Left lobe of liver (tissue), 2 donors: Measurements from ENCODE around the gene CYP4V2. TPM values are rescaled to one million over a fixed set of nuclear protein-coding genes. Genes with fewer than 3 reads are reported as not detected.

Experiments used
- ATAC-seq: fragments of 200-7000 bp; cut with Tn5 transposase; one replicate; pipeline ENCODE4 v1.9.1; 2020; ENCODE audit warnings: mild to moderate bottlenecking, moderate library complexity
- DNase-seq: peaks from one replicate; pipeline ENCODE4 v3.0.0-alpha.2; 2020; ENCODE audit warnings: low spot score
- total RNA-seq: library from RNA; stranded (reverse); gene quantifications from one replicate; pipeline ENCODE4 v1.2.1, GENCODE V29; 2021
- donor health status: DM: no; HTN: no; CAD: no; lungs with moderate emphysema.
- donor health status: DM: no; HTN: yes; CAD: no.

Gene CYP4V2
- 103 TPM for total RNA-seq

GRCh38 chr4:186191200-186192065 is at the start of gene CYP4V2:
Gene CYP4V2 (plus strand): TSS chr4:186191567. CDS start chr4:186191824, 257 bp downstream.
- peak; percentile 90 for DNase-seq
- peak; percentile 80 for ATAC-seq

GRCh38 chr4:186144198-186144945 is 47.0 kb upstream of the CYP4V2 start:
- ATAC-seq (peak; percentile 80), DNase-seq (peak; percentile 81)

GRCh38 chr4:186144946-186145569 is 46.3 kb upstream of the CYP4V2 start:
- DNase-seq (peak; percentile 68), ATAC-seq (peak; percentile 52)

GRCh38 chr4:186146458-186146857 is 44.9 kb upstream of the CYP4V2 start:
- ATAC-seq (no peak), DNase-seq (no peak)

GRCh38 chr4:186148336-186148975 is 42.9 kb upstream of the CYP4V2 start:
- ATAC-seq (no peak), DNase-seq (no peak)

GRCh38 chr4:186149872-186150271 is 41.5 kb upstream of the CYP4V2 start:
- peak; percentile 52 for ATAC-seq

GRCh38 chr4:186150926-186151325 is 40.4 kb upstream of the CYP4V2 start:
- ATAC-seq (no peak), DNase-seq (no peak)

More at GRCh38 chr4:186149872-186150271, 41.5 kb upstream of the CYP4V2 start:
- DNase-seq = peak; percentile 69

- DNase-seq = no peak
- no peak for ATAC-seq
Measured at GRCh38 chr4:186151499-186151898, 39.9 kb upstream of the CYP4V2 start.

- ATAC-seq = peak; percentile 42
- DNase-seq = no peak
Measured at GRCh38 chr4:186158021-186158813, 33.1 kb upstream of the CYP4V2 start.

- DNase-seq (no peak), ATAC-seq (no peak)
Measured at GRCh38 chr4:186158966-186159365, 32.4 kb upstream of the CYP4V2 start.

- DNase-seq (no peak), ATAC-seq (peak; percentile 15)
Measured at GRCh38 chr4:186159613-186160012, 31.8 kb upstream of the CYP4V2 start.

GRCh38 chr4:186161138-186161537 is 30.2 kb upstream of the CYP4V2 start:
- ATAC-seq (peak; percentile 62), DNase-seq (no peak)

GRCh38 chr4:186166852-186167512 is 24.4 kb upstream of the CYP4V2 start:
- ATAC-seq (peak; percentile 75), DNase-seq (peak; percentile 56)

- no peak for DNase-seq
- ATAC-seq = peak; percentile 52
Measured at GRCh38 chr4:186167605-186168004, 23.8 kb upstream of the CYP4V2 start.

GRCh38 chr4:186168750-186169149 is 22.6 kb upstream of the CYP4V2 start:
- DNase-seq (no peak), ATAC-seq (peak; percentile 3)

- no peak for DNase-seq
- no peak for ATAC-seq
Measured at GRCh38 chr4:186169333-186169944, 21.9 kb upstream of the CYP4V2 start.

GRCh38 chr4:186169945-186170802 is 21.2 kb upstream of the CYP4V2 start:
- DNase-seq (no peak), ATAC-seq (peak; percentile 21)

GRCh38 chr4:186170966-186171365 is 20.4 kb upstream of the CYP4V2 start:
- ATAC-seq = no peak
- no peak for DNase-seq
